ENCODE measurements around the gene NIPA2. TPM values are rescaled to one million over a fixed set of nuclear protein-coding genes. Genes with fewer than 3 reads are reported as not detected.

NIPA2 gene
- total RNA-seq, 4 donors from 2014 or later = 14.7 to 78.6 (median 50.4) TPM

DNA sequence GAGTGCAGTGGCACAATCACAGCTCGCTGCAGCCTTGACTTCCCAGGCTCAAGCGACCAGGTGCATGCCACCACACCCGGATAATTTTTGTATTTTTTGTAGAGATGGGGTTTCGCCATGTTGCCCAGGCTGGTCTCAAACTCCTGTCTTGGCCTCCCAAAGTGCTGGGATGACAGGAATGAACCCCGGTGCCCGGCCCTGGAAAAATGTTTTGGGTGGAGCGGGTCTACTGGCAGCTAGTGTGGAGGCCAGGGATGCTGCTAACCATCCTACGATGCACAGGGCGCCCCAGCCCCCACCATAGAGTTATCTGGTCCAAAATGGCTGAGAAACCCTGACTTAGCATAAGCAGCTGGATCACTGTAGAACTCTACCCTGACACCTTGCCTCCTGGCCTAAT is 35.4 kb downstream of the NIPA2 start:
- in situ Hi-C loops (cut with MboI; ENCODE audit: low pct_ligation_motif_present in 1 of 4, low pct_unique_long_range_greater_than_20kb in 1 of 4, low sequenced_read_pairs in 3 of 4) = no loop called here
- WGBS, 2 donors (ENCODE audit: low coverage in 1 of 2) = 95% methylated on average over 9 of the region's 9 CpGs; no CpG with 5 or more reads in 1 of the 2 donors

GRCh38 chr15:22874256-22874655 is 35.8 kb downstream of the NIPA2 start:
- no peak for TF ChIP-seq POLR2A (IDR thresholded peaks at IDR 0.05)
- TF ChIP-seq, protein P1, sequence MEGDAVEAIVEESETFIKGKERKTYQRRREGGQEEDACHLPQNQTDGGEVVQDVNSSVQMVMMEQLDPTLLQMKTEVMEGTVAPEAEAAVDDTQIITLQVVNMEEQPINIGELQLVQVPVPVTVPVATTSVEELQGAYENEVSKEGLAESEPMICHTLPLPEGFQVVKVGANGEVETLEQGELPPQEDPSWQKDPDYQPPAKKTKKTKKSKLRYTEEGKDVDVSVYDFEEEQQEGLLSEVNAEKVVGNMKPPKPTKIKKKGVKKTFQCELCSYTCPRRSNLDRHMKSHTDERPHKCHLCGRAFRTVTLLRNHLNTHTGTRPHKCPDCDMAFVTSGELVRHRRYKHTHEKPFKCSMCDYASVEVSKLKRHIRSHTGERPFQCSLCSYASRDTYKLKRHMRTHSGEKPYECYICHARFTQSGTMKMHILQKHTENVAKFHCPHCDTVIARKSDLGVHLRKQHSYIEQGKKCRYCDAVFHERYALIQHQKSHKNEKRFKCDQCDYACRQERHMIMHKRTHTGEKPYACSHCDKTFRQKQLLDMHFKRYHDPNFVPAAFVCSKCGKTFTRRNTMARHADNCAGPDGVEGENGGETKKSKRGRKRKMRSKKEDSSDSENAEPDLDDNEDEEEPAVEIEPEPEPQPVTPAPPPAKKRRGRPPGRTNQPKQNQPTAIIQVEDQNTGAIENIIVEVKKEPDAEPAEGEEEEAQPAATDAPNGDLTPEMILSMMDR (IDR thresholded peaks at IDR 0.05) = no peak
- no peak for TF ChIP-seq POLR2AphosphoS5 (IDR thresholded peaks at IDR 0.05)
- TF ChIP-seq EP300 (IDR thresholded peaks at IDR 0.05; ENCODE audit: low read depth) = no peak
- no peaks in the 10 kb centered on the region for H3K9me3 ChIP-seq
- peaks cover 0 to 50% (median 22%) of the 10 kb centered on the region in 4 donors for H3K36me3 ChIP-seq
- in situ Hi-C loops (cut with MboI; ENCODE audit: low pct_ligation_motif_present in 1 of 4, low pct_unique_long_range_greater_than_20kb in 1 of 4, low sequenced_read_pairs in 3 of 4) = no loop called here
- no peaks in the 10 kb centered on the region for H3K27me3 ChIP-seq
- H3K27ac ChIP-seq = no peak overlapping the region
- DNase-seq = no peak
- 97 to 100% methylated on average over 1 to 8 of the region's 8 CpGs for WGBS, 2 donors (ENCODE audit: low coverage in 1 of 2)
- no peak overlapping the region for H3K4me3 ChIP-seq
- H3K4me1 ChIP-seq = no peaks in the 10 kb centered on the region
- intact Hi-C loops (cut with DNase I; ENCODE audit: low total_unique reads) = no loop called here

More for the DNA sequence above, 35.4 kb downstream of the NIPA2 start:
- H3K9me3 ChIP-seq = no peaks in the 10 kb centered on the region
- TF ChIP-seq POLR2A (IDR thresholded peaks at IDR 0.05) = no peak
- H3K4me1 ChIP-seq = no peaks in the 10 kb centered on the region
- DNase-seq = no peak
- intact Hi-C loops (cut with DNase I; ENCODE audit: low total_unique reads) = no loop called here
- no peak overlapping the region for H3K4me3 ChIP-seq
- H3K36me3 ChIP-seq = peaks cover 0 to 54% (median 22%) of the 10 kb centered on the region in 4 donors
- no peaks in the 10 kb centered on the region for H3K27me3 ChIP-seq
- no peak overlapping the region for H3K27ac ChIP-seq

- Histone ChIP-seq H3K4me1 (no peaks in the 10 kb centered on the region), H3K36me3 (peaks cover 0 to 47% (median 22%) of the 10 kb centered on the region in 4 donors), H3K27me3 (no peaks in the 10 kb centered on the region), H3K27ac (no peak overlapping the region), H3K9me3 (no peaks in the 10 kb centered on the region), H3K4me3 (no peak overlapping the region)
- TF ChIP-seq, protein P1 (IDR thresholded peaks at IDR 0.05) = no peak
- TF ChIP-seq POLR2A (IDR thresholded peaks at IDR 0.05) (no peak), EP300 (IDR thresholded peaks at IDR 0.05; ENCODE audit: low read depth) (no peak), POLR2AphosphoS5 (IDR thresholded peaks at IDR 0.05) (no peak)
- no peak for DNase-seq
- 96% methylated on average over 7 of the region's 7 CpGs; no CpG with 5 or more reads in 1 of the 2 donors for WGBS, 2 donors (ENCODE audit: low coverage in 1 of 2)
- in situ Hi-C loops (cut with MboI; ENCODE audit: low pct_ligation_motif_present in 1 of 4, low pct_unique_long_range_greater_than_20kb in 1 of 4, low sequenced_read_pairs in 3 of 4) = no loop called here
- intact Hi-C loops (cut with DNase I; ENCODE audit: low total_unique reads) = no loop called here
Measured at GRCh38 chr15:22874966-22875365, 36.5 kb downstream of the NIPA2 start.

DNA sequence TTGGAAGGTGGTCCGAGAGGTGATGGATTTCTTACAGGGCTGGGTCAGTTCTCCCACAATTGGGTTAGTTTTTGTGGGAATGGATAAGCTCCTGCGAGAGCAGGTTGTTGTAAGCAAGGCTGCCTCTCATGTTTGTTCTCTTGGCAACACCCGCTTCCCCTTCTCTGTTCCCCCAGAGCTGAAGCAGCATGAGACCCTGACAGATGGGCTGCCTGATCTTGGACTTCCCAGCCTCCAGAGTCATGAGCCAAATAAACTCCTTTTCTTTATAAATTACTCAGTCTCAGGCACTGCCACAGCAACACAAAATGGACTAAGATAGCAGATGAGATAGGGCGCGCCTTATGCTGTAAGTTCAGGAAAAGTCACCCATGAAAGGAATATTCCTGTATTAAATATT is 38.7 kb downstream of the NIPA2 start:
- Histone ChIP-seq H3K9me3 (no peaks in the 10 kb centered on the region), H3K4me1 (no peaks in the 10 kb centered on the region), H3K27ac (no peak overlapping the region), H3K36me3 (peaks cover 0 to 49% (median 22%) of the 10 kb centered on the region in 4 donors), H3K27me3 (no peaks in the 10 kb centered on the region), H3K4me3 (no peak overlapping the region)
- in situ Hi-C loops (cut with MboI; ENCODE audit: low pct_ligation_motif_present in 1 of 4, low pct_unique_long_range_greater_than_20kb in 1 of 4, low sequenced_read_pairs in 3 of 4) (no loop called here), intact Hi-C loops (cut with DNase I; ENCODE audit: low total_unique reads) (no loop called here)
- no peak for TF ChIP-seq POLR2AphosphoS5 (IDR thresholded peaks at IDR 0.05)
- no peak for TF ChIP-seq EP300 (IDR thresholded peaks at IDR 0.05; ENCODE audit: low read depth)
- TF ChIP-seq POLR2A (IDR thresholded peaks at IDR 0.05) = no peak
- TF ChIP-seq, protein P1 (IDR thresholded peaks at IDR 0.05) = no peak
- 97 to 100% methylated on average over 2 to 5 of the region's 5 CpGs for WGBS, 2 donors (ENCODE audit: low coverage in 1 of 2)
- no peak for DNase-seq

DNA sequence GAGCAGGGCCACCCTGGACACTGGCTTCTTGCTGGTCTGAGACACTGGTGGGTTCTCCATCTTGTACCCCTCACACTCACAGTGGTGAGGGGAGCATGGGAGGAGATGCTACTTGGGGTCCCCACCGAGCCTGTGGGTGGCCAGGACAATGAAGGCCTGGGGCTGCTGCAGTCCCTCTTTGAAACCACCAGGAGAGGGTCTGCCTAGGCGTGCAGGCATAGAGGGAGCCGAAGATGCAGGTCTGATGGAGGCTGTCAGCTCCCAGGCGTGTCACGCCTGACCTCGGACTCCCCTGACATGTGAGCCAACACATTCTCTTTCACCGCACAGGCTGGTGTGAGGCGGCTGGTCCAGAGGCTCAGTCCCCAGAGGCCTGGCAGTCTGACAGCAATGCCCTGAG is 39.1 kb downstream of the NIPA2 start:
- Histone ChIP-seq H3K27me3 (no peaks in the 10 kb centered on the region), H3K9me3 (no peaks in the 10 kb centered on the region), H3K4me3 (no peak overlapping the region), H3K36me3 (peaks cover 0 to 54% (median 22%) of the 10 kb centered on the region in 4 donors), H3K4me1 (no peaks in the 10 kb centered on the region), H3K27ac (no peak overlapping the region)
- 80 to 99% methylated on average over 1 to 8 of the region's 8 CpGs for WGBS, 2 donors (ENCODE audit: low coverage in 1 of 2)
- TF ChIP-seq EP300 (IDR thresholded peaks at IDR 0.05; ENCODE audit: low read depth) (no peak), POLR2A (IDR thresholded peaks at IDR 0.05) (no peak), POLR2AphosphoS5 (IDR thresholded peaks at IDR 0.05) (no peak)
- TF ChIP-seq, protein P1 (IDR thresholded peaks at IDR 0.05) = no peak
- DNase-seq = no peak
- intact Hi-C loops (cut with DNase I; ENCODE audit: low total_unique reads) = no loop called here
- in situ Hi-C loops (cut with MboI; ENCODE audit: low pct_ligation_motif_present in 1 of 4, low pct_unique_long_range_greater_than_20kb in 1 of 4, low sequenced_read_pairs in 3 of 4) = no loop called here

Measured in transverse colon (tissue), 4 donors.